Cardiac muscle cell (in vitro differentiated cells and primary cell): ENCODE data around the gene CMSS1. TPM values are rescaled to one million over a fixed set of nuclear protein-coding genes. Genes with fewer than 3 reads are reported as not detected.

Source experiments
- DNase-seq, 2 donors: peaks; one replicate each; pipeline versions ENCODE4 v3.0.0 to v3.0.0-alpha.2; 2010 to 2017; ENCODE audit warnings: low read depth in 1 of 2, low spot score in 1 of 2
- H3K27ac ChIP-seq: fragments of 200-600 bp; sonication (generic); 2 replicates; pipeline ENCODE4 v1.5.1; 2016
- H3K27me3 ChIP-seq: fragments of 200-600 bp; sonication (generic); 2 replicates; pipeline ENCODE4 v1.6.0; 2016; ENCODE audit warnings: control low read depth
- H3K36me3 ChIP-seq: fragments of 200-600 bp; sonication (generic); 2 replicates; pipeline ENCODE4 v1.5.1; 2016; ENCODE audit warnings: control low read depth
- H3K4me1 ChIP-seq: fragments of 200-600 bp; sonication (generic); 2 replicates; pipeline ENCODE4 v1.8.1; 2017; ENCODE audit warnings: low read depth, mild to moderate bottlenecking, mixed run types
- H3K4me3 ChIP-seq: fragments of 200-600 bp; sonication (generic); 2 replicates; pipeline ENCODE4 v1.5.1; 2016; ENCODE audit warnings: mild to moderate bottlenecking
- H3K9me3 ChIP-seq: fragments of 200-600 bp; sonication (generic); 2 replicates; pipeline ENCODE4 v1.5.1; 2017; ENCODE audit warnings: low read depth, mild to moderate bottlenecking, control low read depth
- polyA plus RNA-seq: library from polyadenylated mRNA; unstranded; fragments of >200 nt; fragmentation: Nextera tagmentation; extraction: Ambion mirVana; gene quantifications from 2 replicates; pipeline ENCODE4 v1.2.1, GENCODE V29; 2016
- total RNA-seq: library from RNA; depleted of rRNA; stranded (reverse); fragments of >200 nt; gene quantifications from 2 replicates; pipeline ENCODE4 v1.2.3, GENCODE V29; 2016
- TF ChIP-seq, protein P1 (sequence below): IDR thresholded peaks from 2 replicates; pipeline ENCODE4 v1.5.1; 2012; ENCODE audit warnings: low read depth, mild to moderate bottlenecking, low read length

CMSS1 gene
- total and polyA plus RNA-seq, 2 experiments from 2014 or later = 13.1 to 32.9 TPM

DNA sequence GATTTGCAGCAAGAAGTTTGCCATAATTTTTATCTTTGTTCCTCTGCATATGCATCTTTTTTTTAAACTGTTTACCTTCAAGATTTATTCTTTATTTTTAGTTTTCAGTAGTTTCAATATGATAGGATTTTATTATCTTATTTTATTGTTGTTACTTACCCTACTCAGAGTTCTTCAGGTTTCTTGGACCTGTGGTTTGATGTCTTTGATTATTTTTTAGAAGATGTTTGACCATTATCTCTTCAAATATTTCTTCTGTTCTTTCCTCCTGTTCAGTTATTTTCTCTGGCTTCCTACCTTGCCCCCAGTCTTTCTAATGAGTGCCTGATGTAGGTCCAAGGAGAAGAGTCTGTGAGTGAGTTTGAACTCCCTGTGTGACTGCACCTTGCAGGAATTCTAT, 158.9 kb downstream of the CMSS1 start:
- no peaks in the 10 kb centered on the region for H3K4me1 ChIP-seq
- H3K4me3 ChIP-seq = no peak overlapping the region
- TF ChIP-seq, protein P1, sequence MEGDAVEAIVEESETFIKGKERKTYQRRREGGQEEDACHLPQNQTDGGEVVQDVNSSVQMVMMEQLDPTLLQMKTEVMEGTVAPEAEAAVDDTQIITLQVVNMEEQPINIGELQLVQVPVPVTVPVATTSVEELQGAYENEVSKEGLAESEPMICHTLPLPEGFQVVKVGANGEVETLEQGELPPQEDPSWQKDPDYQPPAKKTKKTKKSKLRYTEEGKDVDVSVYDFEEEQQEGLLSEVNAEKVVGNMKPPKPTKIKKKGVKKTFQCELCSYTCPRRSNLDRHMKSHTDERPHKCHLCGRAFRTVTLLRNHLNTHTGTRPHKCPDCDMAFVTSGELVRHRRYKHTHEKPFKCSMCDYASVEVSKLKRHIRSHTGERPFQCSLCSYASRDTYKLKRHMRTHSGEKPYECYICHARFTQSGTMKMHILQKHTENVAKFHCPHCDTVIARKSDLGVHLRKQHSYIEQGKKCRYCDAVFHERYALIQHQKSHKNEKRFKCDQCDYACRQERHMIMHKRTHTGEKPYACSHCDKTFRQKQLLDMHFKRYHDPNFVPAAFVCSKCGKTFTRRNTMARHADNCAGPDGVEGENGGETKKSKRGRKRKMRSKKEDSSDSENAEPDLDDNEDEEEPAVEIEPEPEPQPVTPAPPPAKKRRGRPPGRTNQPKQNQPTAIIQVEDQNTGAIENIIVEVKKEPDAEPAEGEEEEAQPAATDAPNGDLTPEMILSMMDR = no peak
- no peaks in the 10 kb centered on the region for H3K27me3 ChIP-seq
- no peaks in the 10 kb centered on the region for H3K9me3 ChIP-seq
- DNase-seq = no peak
- no peaks in the 10 kb centered on the region for H3K36me3 ChIP-seq
- H3K27ac ChIP-seq = no peak overlapping the region

DNA sequence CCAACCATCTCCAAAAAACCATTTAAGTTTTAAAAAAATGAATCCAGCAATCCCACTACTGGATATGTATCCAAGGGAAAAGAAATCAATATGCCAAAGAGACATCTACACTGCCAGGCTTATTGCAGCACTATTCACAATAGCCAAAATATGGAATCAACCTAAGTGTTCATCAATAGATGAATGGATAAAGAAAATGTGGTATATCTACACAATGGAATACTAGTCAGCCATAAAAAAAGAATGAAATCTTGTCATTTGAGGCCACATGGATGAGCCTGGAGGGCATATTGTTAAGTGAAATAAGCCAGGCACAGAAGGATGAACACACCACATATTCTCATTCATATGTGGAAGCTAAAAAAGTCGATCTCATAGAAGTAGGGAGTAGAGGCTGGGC, 160.6 kb downstream of the CMSS1 start:
- no peaks in the 10 kb centered on the region for H3K27me3 ChIP-seq
- H3K36me3 ChIP-seq = no peaks in the 10 kb centered on the region
- H3K4me3 ChIP-seq = no peak overlapping the region
- no peak for DNase-seq
- no peaks in the 10 kb centered on the region for H3K4me1 ChIP-seq
- no peak overlapping the region for H3K27ac ChIP-seq
- TF ChIP-seq, protein P1 = no peak
- no peaks in the 10 kb centered on the region for H3K9me3 ChIP-seq

DNA sequence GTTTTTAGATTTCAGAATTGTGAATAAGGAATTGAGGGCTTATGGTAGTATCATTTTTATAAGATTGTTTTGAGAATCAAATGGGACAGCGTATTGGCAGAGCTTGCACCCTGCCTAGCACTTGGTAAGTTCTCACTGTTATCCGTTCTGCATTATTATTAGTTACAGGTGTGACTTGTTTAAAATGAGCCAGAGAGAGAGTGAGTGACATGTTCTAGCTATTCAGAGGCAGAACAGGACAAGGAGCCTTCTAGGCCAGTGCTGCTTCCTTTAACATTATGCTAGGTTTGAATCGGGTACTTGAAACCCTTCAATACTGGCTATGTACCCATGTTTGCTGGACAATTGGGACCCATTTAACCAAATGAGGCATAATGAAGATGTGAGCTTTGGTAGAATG, 162.9 kb downstream of the CMSS1 start:
- TF ChIP-seq, protein P1 = no peak
- no peaks in the 10 kb centered on the region for H3K36me3 ChIP-seq
- no peak for DNase-seq
- no peaks in the 10 kb centered on the region for H3K9me3 ChIP-seq
- no peak overlapping the region for H3K4me3 ChIP-seq
- H3K27me3 ChIP-seq = no peaks in the 10 kb centered on the region
- H3K27ac ChIP-seq = no peak overlapping the region
- H3K4me1 ChIP-seq = no peaks in the 10 kb centered on the region

GRCh38 chr3:99981138-99981537, 163.5 kb downstream of the CMSS1 start:
- no peak for DNase-seq
- TF ChIP-seq, protein P1 = no peak
- H3K9me3 ChIP-seq = no peaks in the 10 kb centered on the region
- no peaks in the 10 kb centered on the region for H3K27me3 ChIP-seq
- H3K4me1 ChIP-seq = no peaks in the 10 kb centered on the region
- H3K36me3 ChIP-seq = no peaks in the 10 kb centered on the region
- no peak overlapping the region for H3K27ac ChIP-seq
- H3K4me3 ChIP-seq = no peak overlapping the region

GRCh38 chr3:99982650-99983049, 165.0 kb downstream of the CMSS1 start:
- no peak overlapping the region for H3K27ac ChIP-seq
- no peaks in the 10 kb centered on the region for H3K36me3 ChIP-seq
- no peaks in the 10 kb centered on the region for H3K27me3 ChIP-seq
- TF ChIP-seq, protein P1 = no peak
- H3K4me1 ChIP-seq = no peaks in the 10 kb centered on the region
- H3K4me3 ChIP-seq = no peak overlapping the region
- no peak for DNase-seq
- H3K9me3 ChIP-seq = no peaks in the 10 kb centered on the region

GRCh38 chr3:99984139-99984538, 166.5 kb downstream of the CMSS1 start:
- TF ChIP-seq, protein P1 = no peak
- Histone ChIP-seq H3K4me3 (no peak overlapping the region), H3K9me3 (no peaks in the 10 kb centered on the region), H3K36me3 (no peaks in the 10 kb centered on the region), H3K4me1 (no peaks in the 10 kb centered on the region), H3K27me3 (no peaks in the 10 kb centered on the region), H3K27ac (no peak overlapping the region)
- no peak for DNase-seq
